Measurements from ENCODE around the gene CSGALNACT2.

DNA sequence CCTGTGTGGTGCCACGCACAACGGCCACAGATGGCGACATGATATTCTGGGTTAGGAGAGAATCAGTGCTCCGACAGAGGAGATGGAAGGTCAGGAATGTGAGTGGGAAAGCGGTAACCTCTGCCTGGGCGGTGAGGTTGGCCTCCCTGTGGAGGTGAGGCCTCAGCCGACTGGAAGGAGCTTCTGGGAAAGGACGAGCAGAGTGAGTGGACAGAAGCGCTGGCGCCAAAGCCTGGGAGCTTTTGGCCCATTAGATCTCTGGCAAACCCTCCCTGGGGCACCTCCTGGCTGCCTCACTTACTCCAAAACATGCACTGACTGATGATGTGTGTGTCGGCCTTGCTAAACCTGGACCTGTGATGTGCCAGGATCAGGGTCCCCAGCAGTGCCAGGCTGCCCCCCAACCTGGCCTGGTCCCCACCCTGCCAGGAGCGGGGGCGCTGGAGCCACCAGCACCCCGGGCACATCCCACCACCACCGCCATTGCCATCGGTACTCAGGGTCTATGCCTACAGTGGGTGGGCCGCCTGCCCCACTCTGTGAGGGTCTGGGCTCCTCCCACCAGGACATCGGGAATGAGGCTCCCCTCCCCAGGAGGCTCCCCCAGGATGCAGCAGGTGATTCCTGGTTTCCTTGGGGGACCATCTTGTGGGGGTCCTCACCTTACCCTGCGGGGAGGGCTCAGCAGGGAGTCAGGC, 77.7 kb downstream of the CSGALNACT2 start:
- TF ChIP-seq, protein P1, sequence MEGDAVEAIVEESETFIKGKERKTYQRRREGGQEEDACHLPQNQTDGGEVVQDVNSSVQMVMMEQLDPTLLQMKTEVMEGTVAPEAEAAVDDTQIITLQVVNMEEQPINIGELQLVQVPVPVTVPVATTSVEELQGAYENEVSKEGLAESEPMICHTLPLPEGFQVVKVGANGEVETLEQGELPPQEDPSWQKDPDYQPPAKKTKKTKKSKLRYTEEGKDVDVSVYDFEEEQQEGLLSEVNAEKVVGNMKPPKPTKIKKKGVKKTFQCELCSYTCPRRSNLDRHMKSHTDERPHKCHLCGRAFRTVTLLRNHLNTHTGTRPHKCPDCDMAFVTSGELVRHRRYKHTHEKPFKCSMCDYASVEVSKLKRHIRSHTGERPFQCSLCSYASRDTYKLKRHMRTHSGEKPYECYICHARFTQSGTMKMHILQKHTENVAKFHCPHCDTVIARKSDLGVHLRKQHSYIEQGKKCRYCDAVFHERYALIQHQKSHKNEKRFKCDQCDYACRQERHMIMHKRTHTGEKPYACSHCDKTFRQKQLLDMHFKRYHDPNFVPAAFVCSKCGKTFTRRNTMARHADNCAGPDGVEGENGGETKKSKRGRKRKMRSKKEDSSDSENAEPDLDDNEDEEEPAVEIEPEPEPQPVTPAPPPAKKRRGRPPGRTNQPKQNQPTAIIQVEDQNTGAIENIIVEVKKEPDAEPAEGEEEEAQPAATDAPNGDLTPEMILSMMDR (IDR thresholded peaks at IDR 0.05): no peak
- TF ChIP-seq POLR2A (IDR thresholded peaks at IDR 0.05): no peak

Data from adrenal gland (tissue), 5 donors.